Placental pericyte (primary cell): ENCODE measurements around the gene SRC. TPM values are rescaled to one million over a fixed set of nuclear protein-coding genes. Genes with fewer than 3 reads are reported as not detected.

Experiments used
- total RNA-seq: library from RNA; depleted of rRNA; stranded (reverse); fragments of >200 nt; gene quantifications from 2 replicates; pipeline ENCODE4 v1.2.3, GENCODE V29; 2012

The SRC gene
- 16.0 and 21.9 TPM in 2 replicates for total RNA-seq

DNA sequence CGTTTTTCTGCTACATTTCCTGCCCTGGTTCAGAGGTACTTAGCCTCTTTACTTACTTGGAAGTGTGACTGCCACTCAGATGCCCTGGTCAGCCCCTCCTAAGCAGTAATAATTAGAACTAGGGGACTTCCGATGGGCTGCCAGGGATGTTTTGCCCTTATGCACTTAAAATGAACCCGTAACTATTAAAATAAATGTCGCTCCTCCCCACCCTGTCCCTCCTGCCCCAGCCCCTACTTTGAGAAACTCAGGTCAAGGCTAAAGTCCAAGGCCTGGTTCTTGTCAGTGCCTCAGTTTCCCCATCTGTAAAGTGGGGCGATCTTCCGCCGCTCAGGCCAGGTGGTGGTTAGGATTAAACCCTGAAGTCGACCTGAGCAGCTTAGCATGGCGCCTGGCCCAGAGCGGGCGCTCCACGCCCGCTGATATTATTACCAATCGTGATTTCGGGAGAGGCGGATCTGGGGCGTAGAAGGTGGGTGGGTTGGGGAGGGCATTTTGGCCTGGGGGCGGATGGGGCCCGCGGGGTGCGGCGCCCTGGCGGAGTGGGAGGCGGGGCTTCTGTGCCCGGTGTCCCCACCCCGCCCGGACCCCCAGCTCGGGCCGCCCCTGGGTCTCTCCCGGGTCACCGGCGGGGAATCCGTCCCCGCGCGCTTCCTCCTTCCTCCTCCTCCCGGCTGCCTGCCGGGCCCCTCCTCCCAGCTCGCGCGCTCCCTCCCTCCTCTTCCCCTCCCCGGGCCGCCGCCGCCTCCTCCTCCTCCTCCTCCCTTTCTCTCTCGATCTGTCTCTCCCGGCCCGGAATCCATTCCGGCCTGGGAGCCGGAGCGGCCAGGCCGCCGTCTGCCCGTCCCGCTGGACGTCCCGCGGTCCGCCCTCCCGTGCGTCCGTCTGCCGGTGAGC, at the start of gene SRC:
Gene SRC (plus strand): TSS at position 802 of the 897 bp plus-strand sequence. CDS start 38,014 bp downstream, outside the sequence.

Other genes with a start within 250 kb of the SRC start
- 246 and 406 TPM in 2 replicates for gene RPN2, start 166.8 kb upstream of the SRC start, total RNA-seq
- gene MROH8, start 166.6 kb upstream of the SRC start, total RNA-seq: 1.7 and 7.9 TPM in 2 replicates
- not detected in 2 replicates for gene GHRH, start 84.3 kb upstream of the SRC start, total RNA-seq
- gene MANBAL, start 56.5 kb upstream of the SRC start, total RNA-seq: 20.0 and 21.4 TPM in 2 replicates
- gene NNAT, start 175.1 kb downstream of the SRC start, total RNA-seq: 0.22 and 0.43 TPM in 2 replicates
- 28.9 and 34.4 TPM in 2 replicates for gene BLCAP, start 181.7 kb downstream of the SRC start, total RNA-seq